Globus pallidus (tissue), 1 donor: Measurements from ENCODE around the gene NYAP1.
A peak's percentile ranks its signal among the peaks of the same experiment; 100 is the strongest.
"Not testable (repeated sequence)": the region's sequence is repeated elsewhere in the genome, so short reads cannot be mapped to it uniquely, and the experiment has no call there.

ENCODE experiments used
- DNase-seq: peaks from one replicate; pipeline ENCODE4 v3.0.0-alpha.2; 2015; ENCODE audit warnings: low spot score

Gene NYAP1

DNA sequence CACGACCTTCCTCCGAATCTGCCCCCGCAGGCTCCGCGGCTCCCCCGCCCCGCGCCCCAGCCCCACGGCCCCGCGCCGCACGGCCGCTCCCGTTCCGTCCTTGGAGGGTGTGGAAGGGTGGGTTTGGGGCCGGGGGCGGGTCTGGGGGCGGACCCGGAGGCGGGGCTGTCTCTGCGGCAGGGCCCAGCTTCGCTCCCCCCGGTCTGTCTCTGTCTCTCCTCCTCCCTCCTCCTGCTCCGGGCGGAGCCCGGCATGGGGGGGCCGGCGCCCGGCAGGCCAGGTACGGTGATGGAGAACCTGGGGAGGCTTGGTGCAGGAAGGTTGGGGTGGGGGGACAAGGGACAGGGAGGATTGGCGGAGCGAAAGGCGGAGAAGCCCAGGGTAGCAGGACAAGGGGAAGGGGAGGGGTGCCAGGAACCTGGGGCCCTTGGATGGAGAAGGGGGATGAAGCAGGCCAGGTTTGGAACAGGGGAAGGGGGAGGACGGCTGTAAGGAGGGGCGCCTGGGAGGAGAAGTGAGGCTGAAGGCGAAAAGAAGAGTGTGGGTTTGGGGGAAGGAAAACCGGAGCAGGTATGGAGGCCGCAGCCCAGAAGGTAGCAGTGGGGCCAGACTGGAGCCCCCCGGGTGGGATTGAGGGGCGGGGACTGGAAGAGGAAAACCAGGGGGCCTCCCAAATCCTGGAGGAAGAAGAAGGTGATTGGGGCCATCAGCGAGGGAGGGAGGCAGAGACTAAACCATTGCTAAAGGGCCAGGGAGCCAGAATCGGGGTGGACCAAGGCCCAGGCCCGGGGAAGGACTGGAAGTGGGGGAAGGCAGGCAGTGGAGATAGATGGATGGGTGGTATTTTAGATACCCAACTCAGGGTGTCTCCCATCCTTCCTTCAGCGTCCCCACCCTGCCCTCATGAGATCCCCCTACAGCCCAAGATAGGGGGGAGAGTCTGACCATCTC is at the start of gene NYAP1:
Gene NYAP1, plus strand, starts transcription at position 206 of the 951 bp plus-strand sequence. CDS start 1,385 bp downstream, outside the sequence.
- DNase-seq, result peak; percentile 65

DNA sequence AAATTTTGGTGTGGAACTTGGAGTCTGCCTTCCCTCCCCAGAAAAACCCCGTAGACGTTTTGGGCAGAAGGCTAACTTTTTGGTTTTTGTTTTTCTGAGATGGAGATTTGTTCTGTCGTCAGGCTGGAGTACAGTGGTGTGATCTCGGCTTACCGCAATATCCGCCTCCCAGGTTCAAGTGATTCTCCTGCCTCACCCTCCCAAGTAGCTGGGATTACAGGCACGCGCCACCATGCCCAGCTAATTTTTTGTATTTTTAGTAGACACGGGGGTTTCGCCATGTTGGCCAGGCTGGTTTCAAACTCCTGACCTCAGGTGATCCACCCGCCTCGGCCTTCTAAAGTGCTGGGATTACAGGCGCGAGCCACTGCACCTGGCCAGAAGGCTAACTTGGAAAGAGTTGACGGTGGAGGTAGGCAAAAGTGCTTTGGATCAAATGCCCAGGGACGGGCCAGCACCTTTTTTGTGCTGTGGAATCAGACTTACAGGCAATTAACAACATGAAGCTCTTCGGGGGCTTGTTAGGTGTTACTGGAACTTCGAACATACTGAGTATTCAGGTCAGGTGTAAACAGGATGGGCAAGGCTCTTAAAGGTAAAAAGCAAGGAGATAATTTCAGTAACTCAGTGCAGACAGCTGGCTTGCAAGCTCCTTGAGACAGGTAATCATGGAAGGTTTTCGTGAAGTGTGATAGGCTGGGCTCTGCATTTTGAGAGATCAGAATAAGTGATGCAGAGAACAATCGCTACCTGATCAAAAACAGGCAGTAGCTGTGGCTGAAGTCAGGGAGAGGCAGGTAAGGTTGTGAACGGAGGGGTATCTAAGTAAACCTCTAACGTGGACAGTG is 49.2 kb upstream of the NYAP1 start:
- no peak for DNase-seq

DNA sequence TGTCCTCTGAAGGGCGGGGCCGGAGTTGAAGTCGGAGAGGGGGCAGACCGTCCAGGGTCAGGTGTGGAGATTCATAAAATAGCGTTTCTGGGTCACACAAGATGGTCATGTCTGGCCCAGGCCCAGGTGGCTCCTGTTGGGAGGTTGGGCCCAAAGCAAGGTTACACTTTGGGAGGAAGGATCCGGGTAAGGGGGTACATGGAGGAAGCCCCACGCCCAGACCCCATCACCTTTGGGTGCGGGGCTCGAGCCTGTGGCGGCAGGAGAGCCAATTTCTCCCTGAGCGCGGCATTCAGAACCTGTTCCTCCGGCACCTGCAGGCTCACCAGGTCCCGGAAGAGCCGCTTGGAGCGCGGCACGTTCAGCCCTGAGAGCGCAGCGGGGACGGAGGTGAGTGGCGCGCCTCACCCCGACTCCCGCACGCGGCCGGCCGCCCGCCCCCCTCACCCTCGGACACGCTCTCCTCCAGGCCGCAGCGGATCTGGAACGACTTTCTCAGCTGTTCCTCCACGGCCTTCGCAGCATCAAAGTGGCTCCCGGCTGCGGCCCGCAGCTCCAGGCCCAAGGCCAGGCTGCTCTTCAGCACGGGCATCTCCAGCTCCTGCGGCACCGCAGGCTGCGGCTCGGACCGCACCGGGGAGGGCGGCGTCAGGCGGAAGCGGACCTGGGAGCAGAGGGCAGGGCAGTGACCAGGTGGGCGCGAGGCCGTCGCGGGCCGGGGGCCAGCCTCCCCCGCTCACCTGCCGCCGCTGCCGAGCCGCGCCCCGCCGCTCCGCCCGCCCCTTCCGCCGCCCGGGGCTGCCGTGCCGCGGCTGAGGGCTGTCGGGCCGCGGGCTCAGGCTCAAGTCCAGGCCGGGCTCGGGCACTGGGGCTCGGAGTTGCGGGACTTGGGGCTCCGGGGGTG is 48.1 kb upstream of the NYAP1 start:
- DNase-seq, result no peak

DNA sequence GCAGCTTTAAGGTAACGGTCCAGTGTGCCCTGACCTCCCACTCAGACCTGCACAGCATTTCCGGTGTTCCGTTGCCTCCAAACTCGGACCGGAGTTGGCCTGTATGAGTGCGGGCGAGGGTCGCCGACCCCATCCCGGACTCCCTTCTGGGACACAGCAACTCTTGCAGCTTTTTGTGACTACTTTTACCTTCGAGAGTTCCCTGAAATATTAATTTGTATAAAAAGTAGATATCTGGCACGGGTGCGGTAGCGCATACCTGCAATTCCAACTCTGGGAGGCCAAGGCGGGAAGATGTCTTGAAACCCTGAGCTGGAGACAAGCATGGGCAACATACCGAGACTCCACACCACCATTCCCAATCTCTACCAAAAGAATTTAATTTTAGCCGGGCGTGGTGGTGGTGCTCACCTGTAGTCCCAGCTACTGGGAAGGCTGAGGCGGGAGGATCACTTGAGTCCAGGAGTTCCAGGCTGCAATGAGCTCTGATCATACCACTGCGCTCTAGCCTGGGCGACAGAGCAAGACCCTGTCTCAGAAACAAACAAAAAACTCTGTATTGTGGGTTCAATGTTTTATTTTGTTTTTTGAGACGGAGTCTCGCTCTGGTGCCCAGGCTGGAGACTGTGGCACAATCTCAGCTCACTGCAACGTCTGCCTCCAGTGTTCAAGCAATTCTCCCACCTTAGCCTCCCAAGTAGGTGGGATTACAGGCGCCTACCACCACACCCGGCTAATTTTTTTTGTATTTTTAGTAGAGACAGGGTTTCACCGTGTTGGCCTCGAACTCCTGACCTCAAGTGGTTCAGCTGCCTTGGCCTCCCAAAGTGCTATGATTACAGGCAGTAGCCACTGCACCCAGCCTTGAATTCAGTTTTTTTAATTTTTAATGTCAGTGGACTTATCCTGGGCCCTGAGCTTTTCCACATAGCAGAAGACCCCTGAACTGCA is 46.3 kb upstream of the NYAP1 start:
- no peak for DNase-seq

DNA sequence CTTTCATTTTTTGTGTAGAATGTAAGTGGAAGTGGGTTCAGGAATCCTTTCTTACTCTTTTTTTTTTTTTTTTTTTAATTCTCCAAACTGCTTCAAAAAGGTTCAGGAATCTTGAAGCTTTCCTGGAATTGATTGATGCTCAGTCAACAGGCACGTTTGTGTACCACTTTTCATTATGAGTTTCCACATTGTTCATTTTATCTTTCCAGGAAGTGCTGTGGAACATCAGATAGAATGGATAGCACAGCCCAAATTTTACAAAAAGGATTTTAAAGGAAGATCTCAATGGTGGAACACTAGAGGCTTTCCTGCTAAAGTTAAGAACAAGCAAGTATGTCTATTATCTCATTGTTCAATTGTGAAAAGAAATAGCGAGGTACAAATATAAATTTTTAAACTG is 45.6 kb upstream of the NYAP1 start:
- DNase-seq, result no peak

DNA sequence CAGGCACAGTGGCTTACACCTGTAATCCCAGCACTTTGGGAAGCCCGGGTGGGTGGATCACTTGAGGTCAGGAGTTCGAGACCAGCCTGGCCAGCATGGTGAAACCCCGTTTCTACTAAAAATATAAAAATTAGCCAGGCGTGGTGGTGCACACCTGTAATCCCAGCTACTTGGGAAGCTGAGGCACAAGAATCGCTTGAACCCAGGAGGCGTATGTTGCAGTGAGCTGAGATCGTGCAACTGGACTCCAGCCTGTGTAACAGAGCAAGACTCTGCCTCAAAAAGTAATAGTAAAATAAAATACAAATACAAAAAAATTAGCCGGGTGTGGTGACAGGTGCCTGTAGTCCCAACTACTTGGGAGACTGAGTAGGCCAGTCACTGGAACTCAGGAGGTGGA is 45.0 kb upstream of the NYAP1 start:
- not testable (repeated sequence) for DNase-seq

DNA sequence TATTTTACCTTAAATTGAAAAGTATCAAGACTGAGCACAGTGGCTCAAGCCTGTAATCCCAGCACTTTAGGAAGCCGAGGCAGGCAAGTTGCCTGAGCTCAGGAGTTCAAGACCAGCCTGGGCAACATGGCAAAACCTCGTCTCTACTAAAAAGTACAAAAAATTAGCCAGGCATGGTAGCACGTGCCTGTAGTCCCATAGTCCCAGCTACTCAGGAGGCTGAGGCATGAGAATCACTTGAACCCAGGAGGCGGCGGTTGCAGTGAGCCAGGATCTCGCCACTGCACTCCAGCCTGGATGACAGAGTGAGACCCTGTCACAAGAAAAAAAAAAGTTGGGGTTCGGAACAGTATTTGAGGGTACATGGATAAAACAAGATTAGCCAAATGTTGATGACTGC is 44.5 kb upstream of the NYAP1 start:
- not testable (repeated sequence) for DNase-seq

DNA sequence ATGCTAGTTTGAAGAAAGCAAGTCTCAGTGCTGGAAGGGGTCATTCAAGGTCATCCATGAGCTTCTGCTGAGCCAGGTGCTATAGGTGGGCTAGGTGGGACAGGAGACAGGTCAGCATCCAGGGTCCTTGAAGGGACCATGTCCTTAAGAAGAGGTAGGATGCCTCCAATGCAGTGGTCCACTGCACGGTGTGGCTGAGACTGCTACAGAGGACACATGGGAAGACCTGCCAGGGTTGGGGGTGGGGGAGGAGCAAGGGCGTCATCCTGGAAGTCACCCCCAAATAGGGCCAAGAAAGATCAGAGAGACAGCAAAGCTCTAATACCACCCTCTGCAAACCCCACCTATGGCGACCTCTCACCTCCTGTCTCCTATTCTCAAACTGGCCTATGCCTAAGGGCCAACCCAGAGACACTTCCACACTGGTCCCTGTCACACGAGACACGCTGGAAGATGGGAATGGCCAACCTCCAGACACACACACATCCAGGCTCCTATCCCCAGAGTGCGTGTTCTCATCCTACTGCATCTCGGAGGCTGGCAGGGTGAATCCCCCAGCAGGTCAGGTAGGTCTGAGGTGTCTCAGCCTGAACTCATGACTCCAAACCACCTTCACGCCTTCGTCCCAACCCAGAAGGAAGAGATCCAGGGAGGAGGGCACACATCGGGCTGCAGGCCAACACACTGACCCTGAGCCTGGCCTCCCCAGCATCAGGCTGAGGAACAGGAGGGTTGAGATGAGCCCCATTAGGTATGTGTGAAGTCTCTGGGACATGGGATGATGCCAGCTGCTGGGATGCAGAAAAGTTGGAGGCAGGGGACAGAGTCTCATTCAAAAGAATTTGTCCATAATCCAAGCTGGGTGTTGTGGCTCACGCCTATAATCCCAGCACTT is 41.8 kb upstream of the NYAP1 start:
- DNase-seq, result no peak

DNA sequence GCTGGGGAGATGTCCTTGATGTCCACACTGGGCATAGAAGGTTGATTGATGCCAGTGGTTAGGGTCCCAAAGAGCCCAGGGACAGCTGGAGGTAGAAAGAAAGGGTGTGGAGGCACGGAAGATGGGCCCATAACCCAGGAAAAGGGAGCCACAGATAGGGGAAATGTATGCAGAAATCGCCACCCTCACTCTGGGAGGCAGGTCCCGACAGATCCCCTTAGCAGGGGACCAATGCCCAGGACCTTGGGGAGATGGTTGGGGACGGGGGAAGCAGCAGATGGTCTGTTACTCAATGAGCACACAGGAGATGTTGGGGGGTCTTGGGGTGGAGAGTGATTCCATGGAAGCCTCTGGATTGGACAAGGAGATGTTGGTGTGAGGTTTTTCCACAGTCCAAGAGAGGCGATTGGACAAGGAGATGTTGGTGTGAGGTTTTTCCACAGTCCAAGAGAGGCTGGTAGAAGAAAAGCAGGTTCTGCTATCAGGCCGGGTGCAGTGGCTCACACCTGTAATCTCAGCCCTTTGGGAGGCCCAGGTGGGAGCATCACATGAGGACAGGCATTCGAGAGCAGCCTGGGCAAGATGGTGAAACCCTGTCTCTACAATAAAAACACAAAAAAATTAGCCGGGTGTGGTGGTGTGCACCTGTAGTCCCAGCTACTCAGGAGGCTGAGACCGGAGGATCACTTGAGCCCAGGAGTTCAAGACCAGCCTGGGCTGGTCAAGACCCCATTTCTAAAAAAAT is 40.5 kb upstream of the NYAP1 start:
- DNase-seq, result no peak

DNA sequence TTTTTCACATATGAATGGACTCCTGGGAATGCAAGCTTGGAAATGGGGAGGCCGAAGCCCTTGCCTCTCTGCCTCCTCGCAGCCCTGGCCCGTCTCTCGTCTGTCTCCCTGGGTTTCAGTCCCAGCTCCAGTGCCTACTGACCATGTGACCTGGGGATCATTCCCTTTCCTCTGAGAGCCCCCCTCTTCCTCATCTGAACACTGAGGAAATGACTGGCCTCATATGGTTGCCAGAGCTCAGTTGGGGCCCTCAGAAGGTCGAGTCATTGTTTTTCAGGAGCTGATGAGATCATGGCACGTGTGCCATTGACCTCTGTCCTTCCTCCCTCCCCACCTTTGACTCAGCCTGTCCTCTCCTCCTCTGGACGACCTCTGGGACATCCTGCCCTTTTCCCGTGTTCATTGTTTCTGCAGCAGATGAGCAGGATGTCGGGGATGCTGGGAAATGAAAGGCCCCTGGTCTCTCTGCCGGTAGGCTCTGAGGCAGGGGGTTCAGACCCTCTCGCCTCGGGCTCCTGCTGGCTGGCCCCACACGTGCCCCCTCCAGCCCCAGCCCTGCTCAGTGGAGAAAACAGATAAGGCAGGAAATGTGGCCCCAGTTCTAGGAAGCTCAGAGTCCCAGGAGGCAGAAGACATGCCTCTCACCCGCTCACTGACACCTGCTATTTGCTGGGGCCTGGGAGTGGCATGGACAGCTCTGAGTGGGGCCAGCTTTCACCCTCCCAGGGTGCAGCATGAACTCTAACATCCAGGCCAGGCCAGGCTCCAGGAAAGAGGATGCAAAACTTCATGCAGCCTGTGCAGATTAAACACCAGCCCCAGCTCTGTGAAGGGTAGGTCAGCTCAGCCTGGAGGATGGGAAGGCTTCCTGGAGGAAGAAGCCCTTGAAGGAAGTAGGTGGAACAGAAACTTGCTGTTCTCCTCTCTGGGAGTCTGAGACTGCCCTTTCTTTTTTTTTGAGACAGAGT is 39.1 kb upstream of the NYAP1 start:
- DNase-seq, result no peak

DNA sequence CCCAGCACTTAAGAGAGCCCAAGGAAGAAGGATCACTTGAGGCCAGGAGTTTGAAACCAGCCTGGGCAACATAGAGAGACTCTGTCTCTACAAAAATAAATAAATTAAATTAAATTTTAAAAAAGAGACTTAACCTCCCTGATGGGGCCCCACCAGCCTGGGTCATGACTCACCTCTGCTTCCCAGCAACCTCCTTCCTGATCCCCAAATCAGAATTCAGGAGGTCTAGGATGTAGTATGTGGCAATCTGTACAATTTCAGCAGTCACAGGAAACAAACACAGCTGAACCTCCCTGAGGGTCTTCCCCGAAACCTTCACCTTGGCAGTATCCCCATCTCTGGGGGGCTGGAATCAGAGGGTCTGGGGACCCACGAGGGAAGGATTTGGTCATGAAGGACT is 37.7 kb upstream of the NYAP1 start:
- no peak for DNase-seq

DNA sequence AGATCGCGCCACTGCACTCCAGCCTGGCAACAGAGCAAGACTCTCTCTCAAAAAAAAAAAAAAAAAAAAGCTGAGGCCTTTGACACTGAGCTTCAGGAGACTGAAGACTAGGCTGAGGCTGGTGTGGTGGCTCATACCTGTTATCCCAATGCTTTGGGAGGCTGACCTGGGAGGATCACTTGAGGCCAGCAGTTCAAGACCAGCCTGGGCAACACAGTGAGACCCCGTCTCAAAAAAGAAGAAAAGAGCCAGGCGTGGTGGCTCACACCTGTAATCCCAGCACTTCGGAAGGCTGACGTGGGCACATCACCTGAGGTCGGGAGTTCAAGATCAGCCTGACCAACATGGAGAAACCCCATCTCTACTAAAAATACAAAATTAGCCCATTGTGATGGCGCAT is 36.4 kb upstream of the NYAP1 start:
- DNase-seq, result not testable (repeated sequence)

DNA sequence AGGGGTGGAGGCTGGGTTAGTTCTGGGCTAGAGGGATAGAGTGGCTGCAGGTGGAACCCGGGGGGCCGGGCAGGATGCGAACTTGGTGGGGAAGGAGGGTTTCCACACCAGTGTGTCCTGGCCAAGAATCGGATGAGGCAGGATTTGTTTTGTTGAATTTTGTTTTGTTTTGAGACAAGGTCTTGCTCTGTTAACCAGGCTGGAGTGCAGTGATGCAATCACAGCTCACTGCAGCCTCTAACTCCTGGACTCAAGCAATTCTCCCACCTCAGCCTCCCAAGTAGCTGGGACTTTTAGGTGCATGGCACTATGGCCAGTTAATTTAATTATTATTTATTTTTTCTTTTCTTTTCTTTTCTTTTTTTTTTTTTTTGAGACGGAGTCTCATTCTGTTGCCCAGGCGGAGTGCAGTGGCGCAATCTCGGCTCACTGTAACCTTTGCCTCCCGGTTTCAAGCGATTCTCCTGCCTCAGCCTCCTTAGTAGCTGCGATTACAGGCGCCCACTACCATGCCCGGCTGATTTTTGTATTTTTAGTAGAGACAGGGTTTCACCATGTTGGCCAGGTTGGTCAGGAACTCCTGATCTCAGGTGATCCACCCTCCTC is 34.4 kb upstream of the NYAP1 start:
- no peak for DNase-seq

DNA sequence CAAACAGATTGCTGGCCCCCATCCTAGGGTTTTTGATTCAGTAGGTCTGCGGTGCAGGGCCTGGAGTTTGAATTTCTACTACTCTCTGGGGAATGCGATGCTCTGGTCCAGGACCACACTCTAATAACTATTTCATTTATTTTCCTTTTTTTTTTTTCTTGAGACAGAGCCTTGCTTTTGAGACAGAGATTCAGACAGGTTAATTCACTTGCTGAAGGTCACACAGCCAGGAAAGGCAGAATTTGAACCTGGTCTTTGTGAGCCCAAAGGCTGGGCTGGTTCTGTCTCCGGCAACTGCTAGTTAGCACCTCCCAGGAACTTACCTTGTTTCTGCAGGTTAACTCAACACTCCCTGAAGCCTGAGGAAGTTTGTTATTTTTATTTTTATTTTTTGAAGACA is 31.2 kb upstream of the NYAP1 start:
- DNase-seq, result no peak

DNA sequence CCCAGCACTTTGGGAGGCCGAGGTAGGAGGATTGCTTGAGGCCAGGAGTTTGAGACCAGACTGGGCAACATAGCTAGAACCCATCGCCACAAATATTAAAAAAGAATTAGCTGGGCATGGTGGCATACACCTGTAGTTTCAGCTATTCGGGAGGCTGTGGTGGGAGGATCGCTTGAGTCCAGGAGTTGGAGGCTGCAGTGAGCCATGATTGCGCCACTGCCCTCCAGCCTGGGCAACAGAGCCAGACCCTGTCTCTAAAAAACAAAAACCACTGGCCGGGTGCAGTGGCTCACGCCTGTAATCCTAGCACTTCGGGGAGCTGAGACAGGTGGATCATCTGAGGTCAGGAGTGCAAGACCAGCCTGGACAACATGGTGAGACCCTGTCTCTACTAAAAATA is 29.9 kb upstream of the NYAP1 start:
- not testable (repeated sequence) for DNase-seq

DNA sequence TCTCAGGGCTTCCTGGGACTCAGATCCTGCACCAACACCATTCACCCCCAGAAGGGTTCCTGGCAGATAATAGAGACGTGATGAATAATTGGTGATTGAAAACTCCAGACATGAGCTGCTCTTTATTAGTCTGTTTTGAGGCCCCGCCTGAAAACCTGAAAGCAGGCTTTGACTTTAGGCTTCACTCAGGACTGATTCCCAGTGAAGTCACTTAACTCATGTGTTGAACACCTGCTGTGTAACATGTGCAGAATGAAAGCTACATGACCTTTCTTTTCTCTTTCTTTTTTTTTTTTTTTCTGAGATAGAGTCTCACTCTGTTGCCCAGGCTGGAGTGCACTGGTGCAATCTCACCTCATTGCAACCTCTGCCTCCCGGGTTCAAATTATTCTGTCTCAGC is 28.5 kb upstream of the NYAP1 start:
- DNase-seq, result no peak

DNA sequence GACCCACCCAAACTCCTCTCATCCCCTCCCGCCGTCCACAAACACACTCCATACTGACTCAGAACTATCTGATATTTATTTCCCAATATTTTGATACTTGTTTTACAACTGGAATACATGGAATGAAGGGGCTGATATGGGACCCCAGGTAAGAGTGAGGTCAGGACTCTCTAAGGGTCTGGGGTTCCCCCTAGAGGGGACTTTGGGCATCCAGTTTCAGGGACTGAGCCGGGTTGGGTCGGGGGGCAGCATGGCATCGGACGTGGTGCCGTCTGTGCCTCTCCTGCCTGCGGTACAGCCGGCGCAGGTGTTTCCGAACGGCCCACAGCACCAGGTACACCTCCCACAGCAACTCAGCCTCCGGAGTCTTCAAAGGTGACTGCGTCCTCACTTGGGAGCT is 27.2 kb upstream of the NYAP1 start:
- no peak for DNase-seq
